GOT3 (cell line): ENCODE measurements around the gene CISTR.
A peak's percentile ranks its signal among the peaks of the same experiment; 100 is the strongest.
"Not testable (repeated sequence)": the region's sequence is repeated elsewhere in the genome, so short reads cannot be mapped to it uniquely, and the experiment has no call there.

Source experiments
- DNase-seq: peaks from one replicate; lab custom pipeline; 2025; ENCODE audit warnings: mixed read lengths; lab: John Stamatoyannopoulos, UW

The CISTR gene

GRCh38 chr12:53762793-53763192 is 11.0 kb upstream of the CISTR start:
- not testable (repeated sequence) for DNase-seq

- no peak for DNase-seq
These were observed 9.5 kb upstream of the CISTR start for GRCh38 chr12:53761306-53761705.

GRCh38 chr12:53759261-53759660 is 7.5 kb upstream of the CISTR start:
- DNase-seq: no peak

- DNase-seq: no peak
These were observed 6.9 kb upstream of the CISTR start for GRCh38 chr12:53758730-53759103.

GRCh38 chr12:53758081-53758729 is 6.4 kb upstream of the CISTR start:
- DNase-seq: no peak

GRCh38 chr12:53757101-53757770 is 5.5 kb upstream of the CISTR start:
- peak; percentile 18 for DNase-seq

GRCh38 chr12:53756300-53757100 is 4.7 kb upstream of the CISTR start:
- no peak for DNase-seq

GRCh38 chr12:53755893-53756292 is 4.1 kb upstream of the CISTR start:
- DNase-seq: no peak

- DNase-seq: no peak
These were observed 3.7 kb upstream of the CISTR start for GRCh38 chr12:53755451-53755891.

GRCh38 chr12:53754633-53755264 is 3.0 kb upstream of the CISTR start:
- DNase-seq: no peak

- DNase-seq: no peak
These were observed 2.4 kb upstream of the CISTR start for GRCh38 chr12:53754188-53754585.

- DNase-seq: no peak
These were observed 842 bp upstream of the CISTR start for GRCh38 chr12:53752621-53753020.

- DNase-seq: no peak
These were observed 418 bp upstream of the CISTR start for GRCh38 chr12:53752192-53752601.

GRCh38 chr12:53750812-53751335 is 905 bp downstream of the CISTR start:
- no peak for DNase-seq

- no peak for DNase-seq
These were observed 1.6 kb downstream of the CISTR start for GRCh38 chr12:53749986-53750811.

GRCh38 chr12:53748072-53748840 is 3.5 kb downstream of the CISTR start:
- no peak for DNase-seq

GRCh38 chr12:53747095-53747494 is 4.7 kb downstream of the CISTR start:
- no peak for DNase-seq

GRCh38 chr12:53746592-53747092 is 5.1 kb downstream of the CISTR start:
- peak; percentile 51 for DNase-seq

GRCh38 chr12:53744751-53745150 is 7.0 kb downstream of the CISTR start:
- no peak for DNase-seq

GRCh38 chr12:53744130-53744441 is 7.7 kb downstream of the CISTR start:
- DNase-seq: no peak
